Activated CD4-positive, alpha-beta T cell treated with anti-CD3 and anti-CD28 coated beads, Interleukin-2, amount 50 U/mL, for 4 hours (primary cell): ENCODE data around the gene PROSER1.
A peak's percentile ranks its signal among the peaks of the same experiment; 100 is the strongest.
"Not testable (repeated sequence)": the region's sequence is repeated elsewhere in the genome, so short reads cannot be mapped to it uniquely, and the experiment has no call there.

ENCODE experiments used
- DNase-seq, 2 experiments: peaks; one replicate each; pipeline ENCODE4 v3.0.0-alpha.2; 2020

The PROSER1 gene

DNA sequence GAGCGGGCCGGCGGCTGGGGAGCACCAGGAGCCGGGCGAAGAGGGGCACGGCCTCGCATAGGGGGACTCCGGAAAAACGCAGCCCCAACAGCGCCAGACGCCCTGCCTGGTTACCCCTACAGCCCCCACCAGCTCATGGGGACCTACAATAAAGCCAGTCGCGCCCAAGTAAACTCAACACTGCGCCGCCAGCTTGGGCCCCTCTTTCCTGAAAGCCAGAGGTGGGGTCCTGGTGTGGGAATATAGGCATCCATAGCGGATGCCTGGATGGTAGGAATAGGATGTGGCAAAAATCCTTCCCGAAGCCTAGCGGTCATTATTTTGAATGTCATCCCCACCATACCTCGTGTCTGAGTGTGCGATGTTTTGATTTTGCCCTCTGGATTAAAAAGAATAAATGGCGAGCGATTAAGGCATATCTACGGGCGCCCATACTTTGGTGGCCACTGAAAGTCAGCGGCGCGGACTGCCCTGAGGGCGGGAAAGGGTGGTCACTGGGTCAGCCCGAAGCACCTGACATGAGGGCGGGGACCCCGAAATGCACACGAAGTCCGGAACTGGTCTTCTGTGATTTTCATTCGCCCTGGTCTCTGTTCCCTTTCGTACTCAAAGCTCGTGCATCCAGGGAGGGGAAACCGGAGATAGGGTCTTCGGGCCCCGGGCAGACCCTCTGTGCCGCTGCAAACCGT is at the start of gene PROSER1, which contains the start of gene NHLRC3:
Gene PROSER1, minus strand, starts transcription at position 210 of the 689 bp plus-strand sequence. CDS start 847 bp downstream, outside the sequence.
Gene NHLRC3, plus strand, starts transcription at position 577 of the 689 bp plus-strand sequence. CDS start 184 bp downstream, outside the sequence.
- DNase-seq: peak; percentile 75 to 76

DNA sequence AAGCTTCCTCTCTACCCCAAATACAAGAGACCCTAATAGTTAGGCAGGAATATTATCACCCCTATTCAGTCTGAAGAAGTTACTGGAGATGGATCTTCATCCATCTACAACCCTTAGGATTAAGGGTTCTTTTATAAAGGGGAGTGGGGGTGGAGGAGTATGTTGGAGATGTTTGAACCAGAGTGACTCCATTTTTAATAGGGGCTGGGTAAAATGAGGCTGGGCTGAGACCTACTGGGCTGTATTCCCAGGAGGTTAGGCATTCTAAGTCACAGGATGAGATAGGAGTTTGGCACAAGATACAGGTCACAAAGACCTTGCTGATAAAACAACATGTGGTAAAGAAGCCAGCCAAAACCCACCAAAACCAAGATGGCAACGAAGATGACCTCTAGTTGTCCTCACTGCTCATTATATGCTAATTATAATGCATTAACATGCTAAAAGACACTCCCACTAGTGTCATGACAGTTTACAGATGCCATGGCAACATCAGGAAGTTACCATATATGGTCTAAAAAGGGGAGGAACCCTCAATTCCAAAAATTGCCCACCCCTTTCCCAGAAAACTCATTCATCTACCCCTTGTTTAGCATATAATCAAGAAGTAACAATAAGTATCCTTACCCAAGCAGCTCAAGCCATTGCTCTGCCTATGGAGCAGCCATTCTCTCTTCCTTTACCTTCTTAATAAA is 48.5 kb upstream of the PROSER1 start:
- DNase-seq: not testable (repeated sequence)

DNA sequence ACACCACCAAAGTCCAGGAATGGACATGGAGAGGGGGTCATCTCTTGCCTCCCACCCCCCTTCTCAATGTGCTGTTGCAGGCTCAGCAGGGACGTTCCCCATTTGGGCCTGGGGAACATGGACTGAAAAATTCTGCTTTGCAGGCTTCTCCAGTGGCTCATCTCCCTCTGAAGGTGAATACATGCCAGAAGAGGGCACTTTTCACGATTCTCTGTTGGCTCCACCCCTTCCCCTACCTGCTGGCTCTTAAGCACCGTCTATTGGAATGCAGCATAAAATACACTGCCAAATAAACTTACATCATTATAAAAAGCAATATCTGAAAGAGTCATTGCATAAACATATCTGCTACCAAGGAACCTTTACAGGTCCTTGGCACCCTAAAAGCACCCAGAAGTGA is 36.1 kb upstream of the PROSER1 start:
- no peak for DNase-seq

DNA sequence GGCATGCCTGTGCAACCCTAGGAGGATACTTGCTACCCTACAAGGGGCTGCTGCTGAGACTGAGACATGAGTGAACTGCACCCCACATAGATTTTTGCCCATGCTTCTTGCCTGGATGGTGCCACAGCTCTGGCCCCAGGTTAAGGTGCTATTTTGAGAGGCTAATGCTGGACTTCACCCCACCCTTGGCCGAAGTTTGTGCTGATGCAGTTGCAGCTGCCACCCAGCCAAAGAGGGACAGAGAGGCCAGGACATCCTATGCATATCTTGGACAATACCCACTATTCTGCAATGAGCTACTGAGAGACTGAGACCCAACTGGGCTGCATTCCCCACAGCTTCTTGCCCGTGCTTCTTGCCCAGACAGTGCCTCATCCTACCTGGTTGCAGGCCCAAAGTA is 35.0 kb upstream of the PROSER1 start:
- no peak for DNase-seq

DNA sequence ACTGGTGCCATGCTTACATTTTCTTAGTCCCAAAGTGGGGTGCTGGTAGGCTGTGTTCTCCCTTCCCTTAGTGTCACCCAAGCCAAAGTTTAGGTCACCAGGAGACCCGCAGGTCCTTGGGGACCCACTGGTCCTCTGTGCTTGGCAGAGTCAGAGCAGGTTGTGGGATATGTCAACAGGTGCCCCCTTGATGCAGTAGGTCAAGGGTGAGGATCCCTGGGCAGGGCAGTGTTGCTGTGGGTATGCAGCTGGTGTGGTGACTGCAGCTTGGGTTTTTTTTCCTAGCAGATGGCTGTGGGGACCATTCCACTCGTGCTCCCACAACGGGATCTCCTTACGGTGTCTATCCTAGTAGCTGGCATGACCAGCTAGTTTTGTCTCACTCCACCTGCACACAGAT is 24.1 kb upstream of the PROSER1 start:
- DNase-seq: no peak

DNA sequence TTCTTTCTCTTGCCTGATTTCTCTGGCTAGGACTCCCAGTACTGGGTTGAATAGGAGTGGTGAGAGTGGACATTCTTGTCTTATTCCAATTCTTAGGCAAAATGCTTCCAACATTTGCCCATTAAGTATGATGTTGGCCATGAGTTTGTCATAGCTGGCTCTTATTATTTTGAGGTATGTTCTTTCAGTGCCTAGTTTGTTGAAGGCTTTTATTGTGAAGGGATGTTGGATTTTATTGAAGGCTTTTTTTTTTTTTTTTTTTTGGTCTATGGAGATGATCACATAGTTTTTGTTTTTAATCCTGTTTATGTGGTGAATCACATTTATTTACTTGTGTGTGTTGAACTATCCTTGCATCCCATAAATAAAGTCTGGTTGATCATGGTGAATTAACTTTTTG is 20.2 kb upstream of the PROSER1 start:
- DNase-seq: no peak

DNA sequence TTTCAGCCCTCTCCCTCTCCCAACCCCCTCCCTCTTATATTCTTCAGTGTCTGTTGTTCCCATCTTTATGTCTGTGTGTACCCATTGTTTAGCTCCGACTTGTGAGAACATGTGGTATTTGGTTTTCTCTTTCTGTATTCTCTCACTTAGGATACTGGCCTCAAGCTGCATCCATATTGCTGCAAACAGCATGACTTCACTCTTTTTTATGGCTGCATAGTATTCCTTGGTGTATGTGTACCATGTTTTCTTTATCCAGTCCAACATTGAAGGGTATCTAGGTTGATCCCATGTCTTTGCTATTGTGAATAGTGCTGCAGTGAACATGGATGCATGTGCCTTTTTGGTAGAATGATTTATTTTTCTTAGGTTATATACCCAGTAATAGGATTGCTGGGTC is 18.1 kb upstream of the PROSER1 start:
- DNase-seq: no peak

DNA sequence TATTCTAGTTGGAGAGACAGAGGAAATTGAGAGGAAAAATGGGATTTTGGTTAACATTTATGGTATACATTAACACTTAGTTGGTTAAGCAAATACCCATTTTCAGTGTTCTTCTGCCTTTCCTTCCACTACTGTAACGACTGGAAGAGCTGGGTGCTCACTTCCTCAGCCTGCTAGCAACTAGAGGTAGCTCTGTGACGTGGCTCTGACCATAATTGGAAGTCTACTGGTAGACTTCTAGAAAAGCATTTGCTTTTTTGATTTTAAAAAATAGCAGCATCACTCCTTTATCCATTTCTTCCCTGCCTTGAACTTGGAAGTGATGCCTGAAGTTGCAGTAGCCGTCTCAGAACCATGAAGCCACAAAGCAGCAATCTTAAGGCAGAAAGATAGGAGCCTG is 16.2 kb upstream of the PROSER1 start:
- DNase-seq: no peak

DNA sequence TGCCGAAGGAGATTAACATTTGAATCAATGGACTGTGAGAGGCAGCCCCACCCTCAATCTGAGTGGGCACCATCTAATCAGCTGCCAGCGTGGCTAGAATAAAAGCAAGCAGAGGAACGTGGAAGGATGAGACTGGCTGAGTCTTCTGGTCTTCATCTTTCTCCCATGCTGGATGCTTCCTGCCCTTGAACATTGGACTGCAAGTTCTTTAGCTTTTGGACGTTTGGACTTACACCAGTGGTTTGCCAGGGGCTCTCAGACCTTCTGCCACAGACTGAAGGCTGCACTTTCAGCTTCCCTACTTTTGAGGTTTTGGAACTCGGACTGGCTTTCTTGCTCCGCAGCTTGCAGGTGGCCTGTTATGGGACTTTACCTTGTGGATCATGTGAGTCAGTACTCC is 15.1 kb upstream of the PROSER1 start:
- DNase-seq: no peak

DNA sequence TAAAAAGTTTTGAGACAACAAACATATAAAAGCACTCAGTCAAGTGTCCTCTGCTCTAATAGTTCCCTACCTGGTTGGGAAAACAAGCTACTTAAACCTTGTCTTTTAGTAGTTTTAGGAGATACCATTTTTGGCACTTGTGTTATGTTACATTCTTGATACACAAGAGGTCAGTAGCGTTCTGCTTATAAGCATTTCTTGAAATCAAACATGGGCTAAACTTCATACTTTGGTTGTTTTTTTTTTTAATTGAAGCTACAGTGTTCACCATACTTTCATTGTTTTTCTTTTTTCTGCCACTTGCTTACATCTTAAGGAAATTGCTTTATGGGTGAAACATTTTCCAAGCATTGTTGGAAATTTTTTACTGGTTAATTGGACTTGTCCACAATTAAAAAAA is 13.3 kb upstream of the PROSER1 start:
- no peak for DNase-seq

DNA sequence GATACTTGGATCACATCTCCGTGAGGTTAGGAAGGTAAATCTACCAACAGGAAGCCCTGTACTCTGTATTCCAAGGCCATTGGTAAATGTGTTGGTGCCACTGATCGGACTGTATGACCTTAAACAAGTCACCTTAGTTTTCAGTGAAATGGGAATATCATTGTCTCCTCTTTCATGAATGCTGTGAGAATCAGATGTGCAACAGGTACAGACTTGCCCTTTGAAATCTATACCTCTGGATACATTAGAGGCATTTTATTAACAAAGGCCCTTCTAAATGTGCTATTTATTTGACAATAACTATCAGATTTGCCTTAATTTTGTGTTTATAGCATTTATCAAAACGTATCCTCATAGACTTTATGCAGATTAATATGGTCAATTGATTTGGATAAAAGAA is 11.4 kb upstream of the PROSER1 start:
- DNase-seq: no peak

DNA sequence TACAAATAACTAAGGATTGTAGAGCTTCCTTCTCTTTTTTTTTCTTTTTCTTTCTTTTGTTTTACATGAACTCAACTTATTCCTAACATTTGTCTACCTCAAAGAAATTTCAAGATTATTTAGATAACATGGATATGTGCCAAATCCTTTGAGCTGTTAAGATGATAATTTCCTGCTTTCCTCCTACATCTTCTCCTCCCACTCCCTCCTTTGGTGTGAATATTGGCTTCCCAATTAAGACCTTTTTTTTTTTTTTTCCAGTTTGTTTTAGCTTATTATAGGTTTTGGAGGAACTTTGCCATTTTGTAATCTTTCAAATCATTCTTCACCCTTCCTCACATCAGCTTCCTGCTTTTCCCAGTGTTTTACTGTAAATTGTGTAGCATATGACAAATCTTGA is 10.9 kb upstream of the PROSER1 start:
- no peak for DNase-seq

DNA sequence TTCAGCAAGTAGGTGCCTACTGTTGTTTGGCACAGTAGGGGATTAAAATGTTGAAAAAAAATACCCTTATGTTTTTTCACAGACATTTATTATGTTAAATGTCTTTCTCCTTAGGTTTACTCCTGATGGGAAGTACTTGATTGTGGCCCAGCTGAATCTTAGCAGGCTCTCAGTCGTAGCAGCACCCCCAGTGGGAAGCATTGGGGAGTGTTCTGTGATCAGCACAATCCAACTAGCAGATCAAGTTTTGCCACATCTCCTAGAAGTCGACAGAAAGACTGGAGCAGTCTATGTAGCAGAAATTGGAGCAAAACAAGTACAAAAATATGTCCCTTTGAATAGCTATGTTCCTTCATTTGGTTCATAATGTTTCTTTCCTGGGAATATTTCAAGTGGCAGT is 9.7 kb upstream of the PROSER1 start:
- DNase-seq: no peak

DNA sequence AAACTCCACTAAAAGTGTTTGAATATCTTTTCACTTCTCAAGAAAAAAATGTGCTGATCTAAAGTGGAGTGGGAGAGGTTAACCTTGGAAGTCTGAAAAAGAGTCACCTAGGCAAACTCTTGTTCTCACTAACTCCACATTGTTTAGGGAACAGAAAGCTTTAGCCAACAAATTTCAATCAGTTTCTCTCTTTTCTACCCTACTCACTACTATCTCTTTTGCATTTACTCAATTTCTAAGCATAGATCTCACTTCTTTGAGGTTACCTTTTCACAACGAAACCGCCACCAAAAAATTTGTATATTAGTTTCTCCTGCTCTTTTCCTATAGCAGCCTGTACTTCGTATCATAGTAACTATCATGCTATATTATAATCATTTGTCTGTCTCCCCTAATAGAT is 6.6 kb upstream of the PROSER1 start:
- no peak for DNase-seq

DNA sequence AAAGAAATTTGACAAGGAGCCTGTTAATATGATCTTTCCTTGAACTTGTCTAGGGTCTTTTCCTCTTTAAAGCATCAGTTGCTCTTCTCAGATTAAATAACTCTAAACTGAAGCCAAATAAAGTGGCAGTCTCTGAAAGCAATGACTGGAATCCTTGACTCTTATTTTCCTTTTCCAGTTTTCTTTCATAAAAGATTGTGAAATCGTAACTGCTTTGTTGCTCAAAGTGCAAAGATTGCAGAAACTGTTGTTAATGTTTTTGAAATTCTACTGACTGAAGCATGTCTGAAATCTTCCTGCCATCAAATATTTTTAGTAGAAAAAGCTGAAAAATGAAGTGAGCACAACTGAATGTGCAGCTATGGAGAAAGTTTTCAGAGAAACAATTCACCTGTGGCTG is 2.3 kb upstream of the PROSER1 start:
- DNase-seq: no peak

DNA sequence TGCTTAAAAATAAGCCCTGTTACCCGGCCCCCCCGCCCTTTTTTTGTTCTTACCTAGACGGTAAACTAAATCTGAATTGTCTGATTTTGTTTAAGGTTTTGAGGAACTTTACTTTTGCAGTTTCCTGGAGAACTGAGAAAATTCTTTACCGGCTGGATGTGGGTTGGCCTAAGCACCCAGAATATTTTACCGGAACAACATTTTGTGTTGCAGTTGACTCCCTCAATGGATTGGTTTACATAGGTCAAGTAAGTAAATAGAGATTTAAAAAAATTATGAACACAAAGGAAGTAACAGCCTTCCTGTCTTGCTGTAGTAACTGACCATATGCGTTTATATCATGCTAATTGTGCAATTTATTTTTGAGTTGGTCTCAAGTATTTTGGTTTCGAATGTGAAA is 1.2 kb upstream of the PROSER1 start:
- DNase-seq: no peak

DNA sequence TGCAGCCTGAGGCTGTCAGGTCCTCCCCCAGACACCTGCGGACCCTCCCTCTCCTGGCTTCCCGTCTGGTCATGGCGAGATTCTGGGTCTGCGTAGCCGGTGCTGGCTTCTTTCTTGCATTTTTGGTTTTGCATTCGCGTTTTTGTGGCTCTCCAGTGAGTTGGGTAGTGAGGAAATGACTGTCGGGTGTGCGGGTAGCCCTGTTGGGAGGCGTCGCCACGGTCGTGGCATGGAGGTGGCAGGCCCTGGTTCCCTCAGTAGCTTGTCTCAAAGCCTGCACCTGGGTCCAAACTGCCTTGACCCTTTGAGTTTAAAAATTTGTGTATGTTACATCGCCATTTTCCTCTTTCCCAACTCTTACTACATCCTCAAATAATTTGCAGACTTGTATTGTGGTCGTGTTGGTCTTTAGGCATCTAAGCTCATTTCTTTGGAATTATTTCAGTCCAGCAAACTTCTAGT is 711 bp upstream of the PROSER1 start:
- peak; percentile 36 to 38 for DNase-seq

DNA sequence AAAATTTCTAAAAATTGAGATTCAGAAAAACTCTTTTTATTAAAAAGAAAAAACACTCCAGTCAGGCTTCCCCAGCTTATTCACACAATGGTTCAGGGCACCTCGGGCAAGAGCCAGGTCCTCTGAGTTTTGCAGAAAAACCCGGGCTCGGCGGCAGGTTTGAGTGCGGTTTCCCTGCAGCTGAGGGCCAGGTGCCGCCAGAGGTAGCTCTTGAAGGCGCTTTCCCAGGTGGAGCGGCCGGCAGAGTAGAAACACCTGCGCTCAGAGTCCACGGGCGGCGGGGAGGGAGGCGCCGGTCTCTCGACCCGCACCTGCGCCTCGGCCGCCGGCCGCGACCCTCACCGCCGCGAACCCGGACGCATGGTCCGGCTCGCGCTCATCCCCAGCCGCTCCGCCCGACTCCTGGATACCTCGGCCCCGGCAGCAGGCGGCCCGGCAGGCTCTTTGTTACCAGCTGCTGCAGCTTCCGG is 444 bp downstream of the PROSER1 start:
- DNase-seq: peak in 1 of 2 experiments; percentile 30

DNA sequence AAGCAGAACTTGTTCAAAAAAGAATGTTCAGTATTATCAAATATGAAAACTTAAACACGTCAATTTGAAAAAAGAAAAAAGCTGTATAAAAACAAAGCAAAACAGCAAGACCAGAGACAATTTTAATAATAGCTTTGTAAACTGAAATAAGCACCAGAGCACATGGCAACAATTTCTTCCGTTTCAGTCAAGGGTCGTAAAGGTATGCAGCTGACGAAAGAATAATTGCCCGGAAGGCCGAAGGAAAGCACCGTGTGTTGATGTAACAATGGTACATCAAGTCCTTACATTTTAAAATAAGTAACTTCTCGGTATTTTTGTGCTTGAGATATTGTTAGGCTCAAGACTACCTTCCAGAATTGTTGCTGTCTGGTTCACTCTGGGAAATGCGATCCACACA is 1.7 kb downstream of the PROSER1 start:
- peak in 1 of 2 experiments; percentile 13 for DNase-seq

DNA sequence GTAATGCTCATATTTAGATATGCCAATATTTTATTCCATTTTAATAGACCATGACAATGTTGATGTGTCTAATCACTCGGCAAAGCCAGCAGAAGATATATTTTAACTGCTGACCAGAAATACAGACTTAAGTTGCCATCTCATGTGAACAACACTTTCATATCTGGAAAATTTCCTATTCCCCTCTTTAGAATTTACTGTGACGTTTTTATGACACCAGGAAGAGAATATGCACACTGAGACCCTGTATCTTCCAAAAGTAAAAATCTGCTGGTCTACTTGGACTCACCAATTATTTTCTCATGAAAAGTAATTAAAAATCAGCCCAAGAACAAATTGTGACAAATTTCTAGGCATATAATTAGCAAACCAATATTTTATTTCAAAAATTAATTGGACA is 2.1 kb downstream of the PROSER1 start:
- DNase-seq: no peak

DNA sequence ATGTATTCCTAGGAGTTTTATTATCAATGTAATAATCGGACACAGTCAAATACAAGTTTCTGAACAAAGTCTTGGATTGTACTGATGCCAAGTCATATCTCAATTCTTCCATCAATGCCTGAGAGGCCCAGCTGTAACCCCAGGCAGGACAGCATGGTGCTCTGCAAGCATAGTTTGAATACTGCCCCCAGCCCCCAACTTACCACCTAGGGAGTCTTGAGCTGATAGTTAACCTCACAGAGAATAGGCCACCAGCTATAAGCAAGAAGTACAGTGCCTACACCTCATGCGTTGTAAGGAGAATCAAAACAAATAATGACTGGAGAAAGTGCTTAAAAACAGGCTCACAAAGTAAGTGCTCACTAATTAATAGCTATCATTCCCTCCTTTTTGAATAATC is 2.7 kb downstream of the PROSER1 start:
- DNase-seq: no peak

DNA sequence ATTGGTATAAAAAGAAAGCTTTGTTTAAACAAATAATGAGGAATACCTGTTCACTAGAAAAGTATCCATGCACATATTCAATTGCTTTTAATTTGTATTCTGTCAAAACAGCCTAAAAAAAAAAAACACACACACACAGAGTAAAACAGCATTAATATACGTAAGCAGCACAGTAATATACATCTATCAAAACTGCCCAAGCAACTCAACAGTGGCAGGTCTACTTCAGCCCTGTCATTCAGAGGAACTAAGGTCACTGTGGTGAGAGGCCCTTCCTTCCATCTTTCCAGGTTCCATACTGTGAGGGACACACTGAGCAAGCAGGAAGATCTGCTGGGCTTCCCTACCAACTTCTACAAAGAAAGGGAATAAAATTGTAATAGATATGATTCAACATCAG is 3.8 kb downstream of the PROSER1 start:
- no peak for DNase-seq

DNA sequence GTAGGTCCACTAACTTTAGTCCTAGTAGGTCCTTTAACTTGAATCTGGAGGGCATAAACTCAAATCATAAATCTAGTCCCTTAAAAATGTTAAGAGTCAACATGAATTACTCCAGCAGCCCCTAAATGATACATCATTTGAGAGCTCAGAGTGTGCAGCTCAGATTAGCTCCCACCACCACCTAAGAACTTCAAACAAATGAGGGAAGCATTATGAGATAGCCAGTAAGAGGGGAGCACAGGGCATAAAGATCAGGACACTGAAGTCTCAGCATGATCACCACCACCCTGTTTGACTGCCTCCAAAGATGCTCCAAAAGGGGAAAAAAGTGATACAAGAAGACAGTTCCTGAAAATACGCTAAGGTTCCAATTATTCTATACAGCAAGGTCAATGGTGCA is 5.7 kb downstream of the PROSER1 start:
- DNase-seq: no peak

DNA sequence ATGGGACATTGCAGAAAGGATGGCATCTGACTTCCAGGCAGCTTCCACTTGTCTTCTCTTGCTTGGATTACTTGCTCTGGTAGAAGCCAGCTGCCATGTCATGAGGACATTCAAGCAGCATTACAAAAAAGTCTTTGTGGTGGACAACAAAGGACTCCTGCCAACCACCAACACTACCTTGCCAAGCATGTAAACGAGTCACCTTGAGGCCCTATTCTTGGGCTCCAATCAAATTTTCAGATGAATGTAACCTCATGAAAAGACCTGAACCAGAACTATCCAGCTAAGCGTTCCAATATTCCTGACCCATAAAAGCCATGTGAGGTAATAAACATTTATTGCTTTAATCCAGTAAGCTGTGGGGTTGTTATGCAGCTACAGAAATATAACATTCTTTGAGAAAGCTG is 12.5 kb downstream of the PROSER1 start:
- DNase-seq: no peak
